HL-60/S4 (cell line): ENCODE results near the gene SLC22A2.

Experiments used
- in situ Hi-C: fragments of 300-500 bp; cut with MboI; formaldehyde crosslinking; loops from 2 replicates; pipeline ENCODE4 v1.14.3; 2022; ENCODE audit warnings: low sequenced_read_pairs

The SLC22A2 gene

GRCh38 chr6:160218810-160219209 lies 39.8 kb downstream of the SLC22A2 start:
- in situ Hi-C loops: no loop called here

- in situ Hi-C loops: no loop called here
Observed at GRCh38 chr6:160217863-160218262, 40.8 kb downstream of the SLC22A2 start.

DNA sequence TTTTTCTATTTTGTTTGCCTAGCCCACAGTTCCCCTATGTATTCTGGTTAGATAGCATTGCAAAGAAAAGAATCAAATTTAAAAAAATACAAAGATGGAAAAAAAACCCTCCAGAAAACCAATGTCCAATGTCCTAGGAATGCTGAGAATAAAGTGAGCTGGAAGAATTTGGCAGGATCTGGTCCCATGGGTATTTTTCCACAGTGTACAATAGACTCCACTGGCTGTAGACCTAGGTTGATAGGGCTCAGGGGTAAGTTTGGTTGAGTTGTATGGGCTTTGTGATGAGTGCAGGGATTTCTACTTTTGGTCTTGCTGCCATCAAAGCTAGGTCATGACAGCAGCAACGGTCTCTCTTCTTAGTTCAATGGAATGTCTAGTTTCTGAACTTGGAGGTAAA lies 41.5 kb downstream of the SLC22A2 start:
- in situ Hi-C loops: no loop called here

GRCh38 chr6:160215232-160215631 lies 43.4 kb downstream of the SLC22A2 start:
- in situ Hi-C loops: no loop called here

DNA sequence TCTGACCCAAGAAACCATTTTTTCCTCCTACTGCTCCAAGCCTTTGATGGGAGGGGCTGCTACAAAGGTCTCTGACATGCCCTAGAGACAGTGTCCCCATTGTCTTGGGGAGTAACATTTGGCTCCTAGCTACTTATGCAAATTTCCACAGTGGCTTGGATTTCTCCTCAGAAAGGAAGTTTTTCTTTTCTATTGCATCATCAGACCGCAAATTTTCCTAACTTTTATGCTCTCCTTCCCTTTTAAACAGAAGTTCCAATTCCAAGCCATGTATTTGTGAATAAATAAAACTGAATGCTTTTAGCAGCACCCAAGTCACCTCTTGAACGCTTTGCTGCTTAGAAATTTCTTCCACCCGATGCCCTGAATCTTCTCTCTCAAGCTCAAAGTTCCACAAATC lies 51.0 kb downstream of the SLC22A2 start:
- in situ Hi-C loops: no loop called here

- in situ Hi-C loops: no loop called here
Observed at GRCh38 chr6:160204710-160205109, 53.9 kb downstream of the SLC22A2 start.

DNA sequence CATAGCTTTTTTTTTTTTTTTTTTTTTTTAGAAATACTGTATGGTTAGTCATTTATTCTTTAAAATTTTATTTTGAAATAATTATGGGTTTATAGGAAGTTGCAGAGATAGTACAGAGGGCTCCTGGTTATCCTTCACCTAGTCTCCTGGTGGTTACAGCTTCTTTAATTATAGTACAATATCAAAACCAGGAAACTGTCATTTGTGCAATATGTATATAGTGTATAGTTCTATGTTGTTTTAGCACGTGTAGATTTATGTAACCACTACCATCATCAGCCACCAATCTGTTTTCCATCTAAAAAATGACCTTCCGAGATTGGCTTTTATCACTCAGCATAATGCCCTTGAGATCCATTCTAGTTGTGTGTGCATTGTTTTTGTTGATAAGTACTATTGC lies 54.7 kb downstream of the SLC22A2 start:
- in situ Hi-C loops: no loop called here

GRCh38 chr6:160203522-160203921 lies 55.1 kb downstream of the SLC22A2 start:
- in situ Hi-C loops: no loop called here

- in situ Hi-C loops: no loop called here
Observed at GRCh38 chr6:160203076-160203475, 55.5 kb downstream of the SLC22A2 start.

DNA sequence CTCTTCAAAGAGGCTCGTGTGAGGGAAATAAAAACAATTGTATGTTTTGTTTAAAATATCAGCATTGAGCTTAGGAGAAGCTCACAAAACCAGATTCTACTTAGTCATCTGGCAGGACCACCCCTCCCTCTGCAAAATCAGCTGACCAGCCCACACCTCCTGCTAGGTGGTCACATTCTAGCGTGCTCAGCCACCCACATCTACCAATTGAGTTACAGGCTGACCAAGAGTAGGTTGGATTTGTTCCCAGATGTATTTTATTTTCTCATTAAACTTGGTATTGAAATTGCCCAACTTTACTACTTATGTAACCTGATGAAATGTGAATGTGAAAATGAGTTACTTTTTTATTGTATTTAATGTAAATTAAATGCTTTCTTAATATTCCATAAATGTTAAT lies 56.2 kb downstream of the SLC22A2 start:
- in situ Hi-C loops: no loop called here

DNA sequence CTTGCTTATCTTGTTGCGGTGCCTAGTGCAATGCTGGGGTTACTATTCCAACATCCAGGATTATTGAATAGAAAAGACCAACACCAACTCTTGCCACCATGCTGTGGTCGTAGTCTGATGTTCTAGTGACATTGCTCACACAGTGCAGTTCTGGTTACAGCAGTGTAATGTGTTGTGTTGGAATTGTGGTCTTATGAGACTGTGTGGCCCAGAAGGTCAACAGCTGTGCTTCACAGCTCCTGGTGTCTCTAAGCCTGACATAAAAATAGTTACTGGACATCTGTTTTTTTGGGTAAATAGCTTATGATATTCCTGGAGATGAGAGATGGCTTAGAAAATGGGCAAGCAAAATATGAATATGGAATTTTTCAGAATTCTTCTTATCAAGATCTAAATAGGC lies 57.6 kb downstream of the SLC22A2 start:
- in situ Hi-C loops: no loop called here

- in situ Hi-C loops: no loop called here
Observed at GRCh38 chr6:160198606-160199211, 59.9 kb downstream of the SLC22A2 start.

GRCh38 chr6:160197662-160198061 lies 61.0 kb downstream of the SLC22A2 start:
- in situ Hi-C loops: no loop called here

GRCh38 chr6:160194808-160195207 lies 63.8 kb downstream of the SLC22A2 start:
- in situ Hi-C loops: no loop called here

GRCh38 chr6:160192840-160193239 lies 65.8 kb downstream of the SLC22A2 start:
- in situ Hi-C loops: no loop called here

- in situ Hi-C loops: no loop called here
Observed at GRCh38 chr6:160190973-160191372, 67.6 kb downstream of the SLC22A2 start.

DNA sequence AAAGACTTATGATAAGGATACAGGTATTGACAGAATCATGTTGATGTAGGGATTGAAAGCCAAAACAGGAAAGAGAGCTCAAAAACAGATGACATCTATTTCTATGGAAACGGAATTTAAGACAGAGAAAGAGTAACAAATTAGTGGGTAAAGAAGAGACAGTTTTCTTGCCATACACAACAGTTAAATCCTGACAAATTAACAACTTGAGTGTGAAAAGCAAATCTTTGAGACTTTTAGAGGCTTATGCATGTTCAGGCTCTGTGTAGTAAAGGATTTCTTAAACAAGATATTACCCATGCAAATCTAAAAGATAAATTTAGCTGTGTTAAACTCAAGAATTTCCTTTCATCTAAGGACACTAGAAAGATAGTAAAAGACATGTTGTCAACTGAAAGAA lies 68.5 kb downstream of the SLC22A2 start:
- in situ Hi-C loops: no loop called here

DNA sequence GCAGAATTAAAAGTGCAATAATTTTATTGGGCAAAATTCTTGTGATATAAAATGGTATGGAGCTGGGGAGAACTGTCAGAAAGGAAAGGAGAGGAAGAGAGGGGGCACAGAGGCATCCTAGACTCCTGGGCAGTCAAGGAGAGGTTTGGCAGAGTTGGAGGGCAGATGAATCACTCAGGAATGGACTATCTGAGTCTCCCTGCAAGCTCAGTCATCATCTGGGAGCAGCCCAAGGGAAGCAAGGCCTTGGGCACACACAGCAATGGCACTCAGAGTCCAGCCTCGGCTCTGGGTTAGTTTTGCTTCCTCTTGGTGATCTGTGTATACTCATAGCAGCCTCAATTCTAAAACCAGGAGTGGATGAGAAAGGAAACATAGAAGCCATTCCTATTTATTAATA lies 69.8 kb downstream of the SLC22A2 start:
- in situ Hi-C loops: no loop called here

- in situ Hi-C loops: no loop called here
Observed at GRCh38 chr6:160180706-160181105, 77.9 kb downstream of the SLC22A2 start.

DNA sequence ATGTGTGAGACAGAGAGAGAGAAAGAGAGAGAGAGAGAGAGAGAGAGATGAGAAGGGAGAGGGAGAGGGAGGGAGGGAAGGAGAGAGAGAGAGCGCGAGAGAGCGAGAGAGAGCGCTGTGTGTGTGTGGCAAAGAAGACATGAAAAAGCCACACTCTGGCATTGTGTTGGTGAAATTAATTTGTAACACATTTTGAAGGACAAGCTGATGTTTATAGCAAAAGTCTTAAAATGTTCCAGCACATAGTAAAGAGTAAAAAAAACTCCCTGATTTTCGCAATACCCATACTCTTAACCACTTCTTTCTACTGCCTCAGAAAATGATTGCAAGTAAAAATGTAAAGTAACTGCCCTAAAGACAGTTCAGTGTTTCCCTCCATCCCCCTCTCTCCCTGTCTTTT lies 80.3 kb downstream of the SLC22A2 start:
- in situ Hi-C loops: no loop called here

DNA sequence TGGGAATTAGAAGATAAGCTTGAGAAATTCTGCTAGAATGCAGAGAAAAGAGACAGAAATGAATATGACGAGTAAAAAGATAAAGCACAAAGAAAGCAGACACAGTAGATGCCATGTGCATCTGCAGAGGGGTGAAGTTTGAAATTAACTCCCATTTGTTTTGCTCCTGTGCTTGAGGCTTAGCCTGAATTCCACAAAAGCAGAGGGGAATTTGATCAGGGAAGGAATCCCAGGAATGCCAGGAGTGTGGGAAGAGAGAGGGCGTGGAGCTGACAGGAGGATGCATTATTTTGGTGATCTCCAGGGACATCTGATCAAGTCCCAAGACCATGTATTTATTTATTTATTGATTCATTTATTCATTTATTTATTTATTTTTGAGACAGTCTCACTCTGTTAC lies 81.4 kb downstream of the SLC22A2 start:
- in situ Hi-C loops: no loop called here

DNA sequence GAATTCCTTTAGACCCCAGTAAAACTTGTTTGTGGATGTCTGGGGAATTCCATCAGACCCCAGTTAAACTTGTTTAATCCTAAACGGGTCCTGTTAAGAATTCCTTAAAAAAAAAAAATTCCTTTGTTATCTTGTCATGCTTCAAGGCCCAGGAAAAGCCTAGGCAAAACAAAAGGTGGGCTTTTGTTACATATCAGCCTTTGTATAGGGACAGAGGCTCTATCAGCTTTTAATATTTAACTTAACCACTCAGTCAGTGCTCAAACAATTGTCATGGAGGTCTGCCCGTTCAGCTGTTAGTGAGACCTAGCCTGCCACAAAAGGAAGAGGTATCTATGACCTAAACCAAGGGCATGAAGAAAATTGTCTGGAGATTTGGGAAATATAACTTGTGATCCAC lies 83.9 kb downstream of the SLC22A2 start:
- in situ Hi-C loops: no loop called here

DNA sequence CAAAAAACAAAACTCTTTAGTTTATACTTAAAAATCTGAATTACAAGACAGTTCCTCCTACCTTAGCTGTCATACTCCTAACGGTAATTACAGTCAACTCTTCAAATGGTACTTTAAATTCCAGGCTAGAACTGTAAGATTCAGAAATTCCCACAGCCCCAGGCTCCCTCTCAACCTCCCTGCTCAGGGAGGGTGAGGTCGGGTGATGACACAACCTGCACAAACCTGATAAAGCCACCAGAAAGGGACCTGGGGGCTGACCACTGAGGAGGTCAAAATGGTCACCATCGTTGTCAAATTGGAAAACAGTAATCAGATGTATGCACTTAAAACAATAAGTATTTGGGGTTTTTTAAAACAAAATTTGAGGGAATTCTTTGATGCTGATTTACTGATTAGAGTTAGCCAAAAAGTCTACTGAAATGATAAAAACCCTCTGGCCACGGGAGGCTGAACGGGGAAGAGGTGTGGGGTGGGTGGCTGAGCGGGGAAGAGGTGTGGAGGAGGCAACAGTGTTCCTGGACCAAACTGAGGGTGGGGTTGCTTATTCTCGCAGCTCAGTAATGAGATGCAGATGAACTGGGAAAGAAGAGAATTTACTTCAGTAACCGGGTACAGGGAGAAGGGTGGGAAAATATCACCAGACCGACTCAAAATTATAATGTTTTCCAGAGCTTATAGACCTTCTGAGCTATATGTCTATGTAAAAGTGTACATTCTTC lies 84.7 kb downstream of the SLC22A2 start:
- in situ Hi-C loops: no loop called here
